Sigmoid colon (tissue), 3 donors: ENCODE results near the gene B3GALNT2.

Experiments used
- CTCF ChIP-seq, 4 experiments: fragments of 450-650 bp in 3 of 4; fragments of 200-600 bp in 1 of 4; IDR thresholded peaks; one replicate each; pipeline ENCODE4 v1.5.1; 2016 to 2019; ENCODE audit warnings: antibody characterized with exemption in 4 of 4, mild to moderate bottlenecking in 3 of 4, moderate library complexity in 2 of 4
- POLR2A ChIP-seq, 2 donors: fragments of 450-650 bp; IDR thresholded peaks; one replicate each; pipeline ENCODE4 v1.6.1; 2016; ENCODE audit warnings: antibody characterized with exemption in 2 of 2, mild to moderate bottlenecking in 2 of 2, moderate library complexity in 2 of 2

- no peak for TF ChIP-seq POLR2A (IDR thresholded peaks at IDR 0.05)
- peak; percentile 48 to 94 (median 78) for TF ChIP-seq CTCF (IDR thresholded peaks at IDR 0.05)
Observed at GRCh38 chr1:235513495-235514366, 9.5 kb upstream of the B3GALNT2 start.
